ENCODE results near the gene ADCY7. TPM values are rescaled to one million over a fixed set of nuclear protein-coding genes. Genes with fewer than 3 reads are reported as not detected.

ADCY7 gene
- total RNA-seq, 1 experiment from 2014 or later, result 5.5 TPM

GRCh38 chr16:50288920-50289319 lies 22.6 kb downstream of the ADCY7 start:
- intact Hi-C loops (cut with micrococcal nuclease; ENCODE audit: unreplicated experiment), result no loop called here
- H3K27ac ChIP-seq (ENCODE audit: low read depth, low read length, poor library complexity, severe bottlenecking), result no peak overlapping the region
- BruUV-seq (replicated peaks), result no TSS peak
- DNase-seq (ENCODE audit: low spot score), result no peak
- POLR2A ChIA-PET (ENCODE audit: low non-redundant PET), result no interaction called here
- H3K9me3 ChIP-seq (ENCODE audit: low read depth, low read length, poor library complexity, severe bottlenecking), result no peaks in the 10 kb centered on the region
- CTCF ChIA-PET, result no interaction called here
- H3K36me3 ChIP-seq (ENCODE audit: insufficient read depth, low read length, poor library complexity, severe bottlenecking), result no peaks in the 10 kb centered on the region
- H3K4me3 ChIP-seq (ENCODE audit: low read depth, low read length, poor library complexity, severe bottlenecking), result no peak overlapping the region
- no peak for TF ChIP-seq EZH2 (IDR thresholded peaks at IDR 0.05; ENCODE audit: borderline replicate concordance, low read depth, low read length, poor library complexity, severe bottlenecking)
- TF ChIP-seq, protein P1, sequence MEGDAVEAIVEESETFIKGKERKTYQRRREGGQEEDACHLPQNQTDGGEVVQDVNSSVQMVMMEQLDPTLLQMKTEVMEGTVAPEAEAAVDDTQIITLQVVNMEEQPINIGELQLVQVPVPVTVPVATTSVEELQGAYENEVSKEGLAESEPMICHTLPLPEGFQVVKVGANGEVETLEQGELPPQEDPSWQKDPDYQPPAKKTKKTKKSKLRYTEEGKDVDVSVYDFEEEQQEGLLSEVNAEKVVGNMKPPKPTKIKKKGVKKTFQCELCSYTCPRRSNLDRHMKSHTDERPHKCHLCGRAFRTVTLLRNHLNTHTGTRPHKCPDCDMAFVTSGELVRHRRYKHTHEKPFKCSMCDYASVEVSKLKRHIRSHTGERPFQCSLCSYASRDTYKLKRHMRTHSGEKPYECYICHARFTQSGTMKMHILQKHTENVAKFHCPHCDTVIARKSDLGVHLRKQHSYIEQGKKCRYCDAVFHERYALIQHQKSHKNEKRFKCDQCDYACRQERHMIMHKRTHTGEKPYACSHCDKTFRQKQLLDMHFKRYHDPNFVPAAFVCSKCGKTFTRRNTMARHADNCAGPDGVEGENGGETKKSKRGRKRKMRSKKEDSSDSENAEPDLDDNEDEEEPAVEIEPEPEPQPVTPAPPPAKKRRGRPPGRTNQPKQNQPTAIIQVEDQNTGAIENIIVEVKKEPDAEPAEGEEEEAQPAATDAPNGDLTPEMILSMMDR (conservative IDR thresholded peaks at IDR 0.05; ENCODE audit: low read depth, low read length), result no peak
- no peaks in the 10 kb centered on the region for H3K27me3 ChIP-seq (replicated peaks; ENCODE audit: insufficient read depth, low read depth, low read length, poor library complexity)
- no peaks in the 10 kb centered on the region for H3K4me1 ChIP-seq (ENCODE audit: insufficient read depth, low read length, poor library complexity, severe bottlenecking)

GRCh38 chr16:50289950-50290764 lies 23.8 kb downstream of the ADCY7 start:
- no TSS peak for BruUV-seq (replicated peaks)
- Histone ChIP-seq H3K4me3 (ENCODE audit: low read depth, low read length, poor library complexity, severe bottlenecking) (no peak overlapping the region), H3K4me1 (ENCODE audit: insufficient read depth, low read length, poor library complexity, severe bottlenecking) (no peaks in the 10 kb centered on the region), H3K27me3 (replicated peaks; ENCODE audit: insufficient read depth, low read depth, low read length, poor library complexity) (no peaks in the 10 kb centered on the region), H3K9me3 (ENCODE audit: low read depth, low read length, poor library complexity, severe bottlenecking) (no peaks in the 10 kb centered on the region), H3K27ac (ENCODE audit: low read depth, low read length, poor library complexity, severe bottlenecking) (no peak overlapping the region), H3K36me3 (ENCODE audit: insufficient read depth, low read length, poor library complexity, severe bottlenecking) (no peaks in the 10 kb centered on the region)
- TF ChIP-seq, protein P1 (conservative IDR thresholded peaks at IDR 0.05; ENCODE audit: low read depth, low read length), result no peak
- TF ChIP-seq EZH2 (IDR thresholded peaks at IDR 0.05; ENCODE audit: borderline replicate concordance, low read depth, low read length, poor library complexity, severe bottlenecking), result no peak
- no peak for DNase-seq (ENCODE audit: low spot score)
- POLR2A ChIA-PET (ENCODE audit: low non-redundant PET), result no interaction called here
- intact Hi-C loops (cut with micrococcal nuclease; ENCODE audit: unreplicated experiment), result no loop called here
- CTCF ChIA-PET, result no interaction called here

DNA sequence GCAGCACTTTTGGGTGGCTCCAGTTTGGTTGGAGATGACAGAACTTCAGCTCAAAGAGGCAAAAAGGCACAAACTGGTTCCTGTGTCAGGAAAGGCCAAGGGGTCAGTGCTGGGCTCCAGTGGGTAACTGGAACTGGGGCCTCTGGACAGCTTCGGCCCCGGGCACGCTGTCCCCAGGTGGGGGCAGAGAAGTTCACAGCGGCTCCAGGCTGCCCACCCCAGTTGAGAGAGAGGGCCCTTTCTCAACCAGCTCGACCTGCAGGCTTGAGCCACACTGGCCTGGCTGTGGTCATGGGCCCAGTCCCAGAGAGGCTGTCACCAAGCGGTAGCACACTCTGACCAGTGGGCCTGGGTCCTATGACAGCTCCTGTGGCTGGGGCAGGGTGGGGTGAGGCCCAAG lies 24.5 kb downstream of the ADCY7 start:
- Histone ChIP-seq H3K9me3 (ENCODE audit: low read depth, low read length, poor library complexity, severe bottlenecking) (no peaks in the 10 kb centered on the region), H3K27ac (ENCODE audit: low read depth, low read length, poor library complexity, severe bottlenecking) (no peak overlapping the region), H3K36me3 (ENCODE audit: insufficient read depth, low read length, poor library complexity, severe bottlenecking) (no peaks in the 10 kb centered on the region), H3K27me3 (replicated peaks; ENCODE audit: insufficient read depth, low read depth, low read length, poor library complexity) (no peaks in the 10 kb centered on the region), H3K4me3 (ENCODE audit: low read depth, low read length, poor library complexity, severe bottlenecking) (no peak overlapping the region), H3K4me1 (ENCODE audit: insufficient read depth, low read length, poor library complexity, severe bottlenecking) (no peaks in the 10 kb centered on the region)
- CTCF ChIA-PET, result no interaction called here
- TF ChIP-seq, protein P1 (conservative IDR thresholded peaks at IDR 0.05; ENCODE audit: low read depth, low read length), result no peak
- TF ChIP-seq EZH2 (IDR thresholded peaks at IDR 0.05; ENCODE audit: borderline replicate concordance, low read depth, low read length, poor library complexity, severe bottlenecking), result no peak
- no peak for DNase-seq (ENCODE audit: low spot score)
- BruUV-seq (replicated peaks), result no TSS peak
- POLR2A ChIA-PET (ENCODE audit: low non-redundant PET), result no interaction called here
- intact Hi-C loops (cut with micrococcal nuclease; ENCODE audit: unreplicated experiment), result no loop called here
